ENCODE measurements around the gene LCLAT1.

The LCLAT1 gene

DNA sequence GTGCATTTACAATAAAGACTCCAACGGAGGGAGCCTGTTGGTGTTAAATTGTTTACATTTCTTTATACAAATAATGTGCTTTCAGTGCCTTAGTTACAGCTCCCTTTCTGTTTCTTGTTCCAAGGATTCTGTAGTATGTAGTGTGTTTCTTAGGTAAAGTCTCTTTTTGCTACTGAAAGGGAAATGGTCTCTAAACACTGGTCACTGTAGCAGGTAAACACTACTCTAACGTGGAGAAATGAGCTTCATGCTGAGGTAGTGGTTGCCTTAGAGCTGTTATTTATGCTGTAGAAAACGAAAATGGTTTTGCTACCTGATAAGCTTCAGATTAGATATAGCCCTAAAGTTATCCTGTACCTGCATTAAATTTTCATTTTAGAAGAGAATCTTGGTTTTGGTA, 196.6 kb downstream of the LCLAT1 start:
- DNase-seq (ENCODE audit: low read depth in 2 of 2) = no peak

DNA sequence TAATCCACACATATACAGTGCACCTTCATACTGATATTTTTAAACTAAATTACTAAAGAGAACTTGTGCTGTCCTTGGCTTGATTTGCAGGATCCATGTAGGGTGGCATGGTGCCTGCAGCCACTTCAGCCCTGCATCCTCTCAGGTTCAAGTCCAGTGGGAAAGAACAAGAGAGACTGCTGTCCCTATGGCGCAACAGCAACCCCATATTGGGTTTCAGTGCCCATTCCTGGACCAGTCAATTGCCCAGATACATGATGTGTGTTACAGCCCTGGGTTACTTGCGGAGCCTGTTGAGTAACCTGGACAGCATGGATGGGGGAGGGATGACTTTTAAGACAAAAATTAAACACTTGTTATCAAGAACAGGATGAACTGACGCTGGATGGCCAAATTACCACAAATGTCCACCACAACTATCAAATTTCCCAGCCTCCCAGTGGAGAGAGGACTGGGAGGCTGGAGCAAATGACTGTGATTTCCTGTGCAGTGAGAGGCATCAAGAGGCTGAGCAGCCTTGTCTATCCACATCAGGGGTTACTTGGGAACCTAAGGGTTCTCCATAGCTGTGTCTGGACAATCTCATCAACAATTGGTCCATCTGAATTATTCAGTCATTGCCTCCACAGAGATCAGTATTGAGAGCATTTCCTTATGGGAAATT, 198.2 kb downstream of the LCLAT1 start:
- DNase-seq (ENCODE audit: low read depth in 2 of 2) = no peak

DNA sequence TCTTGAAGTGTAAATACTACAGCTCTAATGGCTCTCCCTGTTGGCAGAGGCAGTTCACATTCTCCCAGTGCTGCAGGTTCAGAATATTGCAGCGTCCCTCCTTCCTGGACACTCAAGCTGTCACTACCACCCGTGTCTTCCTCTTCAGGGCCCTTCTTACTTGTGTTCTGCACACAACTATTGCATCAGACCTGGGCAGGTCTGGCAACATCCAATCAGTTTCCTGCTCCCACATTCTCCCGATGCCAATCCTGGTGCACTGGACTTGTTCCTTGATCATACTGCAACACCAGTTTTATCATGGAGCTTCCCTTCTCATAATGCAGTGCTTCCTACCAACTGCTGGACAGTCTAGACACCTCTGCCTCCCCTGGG, 198.7 kb downstream of the LCLAT1 start:
- DNase-seq (ENCODE audit: low read depth in 2 of 2) = no peak

DNA sequence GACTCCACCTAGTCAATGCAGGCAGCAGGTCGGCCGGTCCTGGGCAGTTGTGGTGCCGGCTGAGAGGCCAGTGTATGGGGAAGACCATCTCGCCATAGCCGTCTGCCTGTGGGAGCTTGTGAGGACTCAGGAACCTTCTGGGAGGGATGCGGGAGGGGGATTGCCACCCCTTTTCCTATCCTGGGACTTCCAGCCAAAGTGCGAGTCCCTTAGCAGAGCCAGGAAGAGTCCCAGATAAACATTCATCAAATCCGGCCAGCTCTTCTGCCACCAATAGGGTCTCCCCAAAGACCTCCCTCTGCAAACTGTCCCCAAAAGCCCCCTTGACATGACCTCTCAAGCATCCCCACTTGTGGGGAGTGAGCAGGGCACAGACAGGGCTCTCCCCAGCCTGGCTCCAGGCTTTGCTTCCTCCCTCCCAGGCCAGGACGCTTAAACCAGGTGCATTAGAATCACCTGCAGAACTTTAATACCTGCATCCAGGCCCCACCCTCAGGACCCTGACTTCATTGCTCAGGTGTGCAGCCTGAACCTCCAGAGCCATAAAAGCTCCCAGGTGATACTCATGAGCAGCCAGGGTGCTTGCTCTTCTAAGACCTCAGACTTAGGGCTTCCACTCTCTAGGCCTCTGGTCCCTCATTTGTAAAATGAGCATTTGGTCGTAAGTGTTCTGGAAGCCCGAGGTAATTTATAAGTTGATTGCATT, 200.9 kb downstream of the LCLAT1 start:
- no peak for DNase-seq (ENCODE audit: low read depth in 2 of 2)

DNA sequence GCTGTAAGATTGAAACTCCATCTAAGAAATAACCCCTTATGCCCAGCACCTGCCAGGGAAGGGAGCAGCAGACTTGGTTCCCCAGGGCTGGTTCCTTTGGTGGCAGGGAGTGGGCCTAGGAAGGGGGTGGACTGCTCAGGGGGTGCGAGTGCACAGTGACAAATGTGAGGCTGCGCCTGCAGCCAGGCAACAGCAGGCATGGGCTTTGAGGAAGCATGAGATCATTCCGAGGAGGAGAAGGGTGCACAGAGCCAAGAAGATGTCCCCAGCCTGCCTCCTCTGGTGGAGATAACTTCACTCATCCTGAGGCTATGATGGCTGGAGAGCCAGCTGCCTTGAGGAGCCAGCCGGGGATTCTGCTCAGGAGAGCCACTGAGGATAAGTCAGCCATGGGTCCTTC, 202.2 kb downstream of the LCLAT1 start:
- DNase-seq (ENCODE audit: low read depth in 2 of 2) = no peak

DNA sequence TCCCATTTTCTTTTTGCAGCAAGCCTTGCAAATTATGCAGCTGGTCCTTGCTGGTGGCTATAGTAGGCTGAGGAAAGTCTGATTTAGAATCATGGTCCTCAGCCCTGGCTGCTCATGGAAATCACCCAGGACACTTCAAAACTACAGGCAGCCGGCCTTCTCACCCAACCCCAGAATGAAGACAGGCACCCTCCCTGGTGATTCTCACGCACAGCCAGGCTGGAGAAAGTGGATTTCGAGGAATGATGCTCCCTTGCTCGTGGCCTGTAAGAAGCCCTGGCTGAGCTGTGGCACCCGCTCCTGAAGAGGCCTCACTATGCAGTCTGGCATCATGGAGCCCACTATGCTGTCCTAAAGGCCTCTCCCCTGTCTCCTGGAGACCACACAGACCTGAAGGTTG, 202.8 kb downstream of the LCLAT1 start:
- no peak for DNase-seq (ENCODE audit: low read depth in 2 of 2)

DNA sequence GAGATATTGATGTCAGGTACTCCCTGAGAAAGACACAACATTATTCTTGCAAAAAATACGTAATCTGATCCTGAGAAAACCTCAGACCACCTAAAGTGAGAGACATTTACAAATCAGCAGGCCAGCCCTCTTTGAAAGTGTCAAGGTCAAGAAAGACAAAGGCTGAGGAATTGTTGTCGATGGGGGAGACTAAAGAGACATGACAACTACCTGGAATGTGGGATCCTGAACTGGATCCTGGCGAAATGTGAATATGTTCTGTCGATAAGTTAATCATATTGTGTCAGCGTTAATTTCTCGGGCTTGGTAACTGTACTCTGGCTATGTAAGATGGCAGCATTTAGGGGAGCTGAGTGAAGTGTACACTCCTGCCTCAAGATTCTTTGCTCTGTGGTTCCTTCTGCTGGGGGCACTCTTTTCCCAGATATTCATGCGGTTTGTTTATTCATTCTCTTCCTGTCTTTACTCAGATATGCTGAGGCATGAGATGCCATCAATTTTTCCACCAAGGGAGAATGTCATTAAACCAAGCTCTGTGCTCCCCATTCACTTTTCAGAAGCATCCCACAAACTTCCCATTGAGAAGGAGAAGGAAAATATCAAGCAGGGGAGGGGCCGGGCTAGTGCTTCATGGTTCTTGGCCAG, 205.3 kb downstream of the LCLAT1 start:
- DNase-seq (ENCODE audit: low read depth in 2 of 2) = no peak

DNA sequence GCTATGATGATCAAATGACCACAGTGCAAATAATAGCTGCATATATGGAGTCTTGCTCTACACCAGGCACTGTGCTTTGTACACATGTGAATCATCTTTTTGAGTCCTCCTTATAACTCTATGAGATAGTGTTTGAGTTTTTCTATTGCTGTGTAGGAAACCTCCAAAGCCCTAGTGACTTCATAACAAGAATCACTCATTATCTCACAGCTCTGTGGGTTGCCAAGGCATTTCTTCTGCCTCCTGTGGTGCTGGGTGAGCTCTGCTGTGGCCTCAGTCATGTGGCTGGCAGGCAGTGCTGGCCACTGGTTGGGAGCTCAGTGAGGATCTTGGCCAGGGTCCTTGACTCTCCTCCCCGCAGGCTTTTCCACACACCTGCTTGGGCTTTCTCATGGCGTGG, 206.8 kb downstream of the LCLAT1 start:
- no peak for DNase-seq (ENCODE audit: low read depth in 2 of 2)

DNA sequence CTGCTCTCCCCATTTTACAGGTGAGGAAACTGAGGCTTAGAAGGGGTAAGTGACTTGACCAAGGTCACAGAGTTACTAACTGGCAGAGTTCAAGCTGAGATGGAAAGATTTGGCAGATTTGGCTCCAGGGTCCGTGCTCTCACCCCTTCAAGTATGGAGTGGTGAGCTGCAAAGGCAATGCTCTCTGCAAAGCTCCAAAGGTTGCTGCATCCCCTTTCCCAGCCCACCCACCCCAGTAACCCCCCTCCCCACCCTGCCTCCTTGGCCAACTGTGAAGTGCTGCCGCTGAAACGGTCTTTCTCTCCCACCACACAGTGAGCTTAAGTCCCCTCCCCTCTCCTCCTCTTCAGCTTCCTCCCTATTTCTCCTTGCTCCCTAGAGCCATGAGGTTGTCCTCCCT, 207.4 kb downstream of the LCLAT1 start:
- no peak for DNase-seq (ENCODE audit: low read depth in 2 of 2)

DNA sequence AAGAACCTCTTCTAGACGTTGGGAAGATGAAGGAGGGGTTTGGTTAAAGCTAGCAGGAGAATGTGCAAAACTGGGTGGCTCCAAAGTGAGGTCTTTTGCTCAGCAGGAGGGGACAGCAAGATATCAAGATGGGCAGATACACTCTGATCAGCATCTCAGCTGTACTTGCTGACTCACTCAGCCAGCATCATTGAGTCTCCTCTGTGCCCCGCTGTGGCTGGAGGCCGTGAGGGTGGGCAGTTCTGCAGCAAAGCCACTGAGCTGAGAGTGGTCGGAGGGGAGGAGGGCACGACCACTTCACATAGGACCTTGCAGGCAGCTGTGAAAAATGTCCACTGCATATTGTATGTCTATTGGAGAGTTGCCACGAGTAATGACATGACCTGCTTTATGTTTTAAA, 208.2 kb downstream of the LCLAT1 start:
- DNase-seq (ENCODE audit: low read depth in 2 of 2) = no peak

DNA sequence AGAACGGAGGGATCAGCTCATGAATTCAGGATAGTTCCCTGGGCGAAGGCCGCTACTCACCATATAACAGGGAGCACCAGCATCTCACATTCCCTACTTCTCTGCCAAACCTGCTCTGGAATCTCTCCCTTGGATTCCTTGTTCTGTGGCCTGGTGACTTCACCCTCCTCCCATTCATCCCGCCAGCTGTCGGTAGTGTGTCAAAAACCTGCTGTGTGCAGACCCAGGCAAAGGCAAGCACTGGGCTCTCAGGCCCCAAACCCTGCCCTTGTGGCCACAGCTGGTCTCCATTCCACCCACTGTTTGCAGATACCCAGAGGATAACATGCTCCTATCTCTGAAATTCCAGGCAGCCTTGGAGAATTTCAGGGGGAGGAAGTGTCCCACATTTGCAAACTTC, 208.6 kb downstream of the LCLAT1 start:
- no peak for DNase-seq (ENCODE audit: low read depth in 2 of 2)

DNA sequence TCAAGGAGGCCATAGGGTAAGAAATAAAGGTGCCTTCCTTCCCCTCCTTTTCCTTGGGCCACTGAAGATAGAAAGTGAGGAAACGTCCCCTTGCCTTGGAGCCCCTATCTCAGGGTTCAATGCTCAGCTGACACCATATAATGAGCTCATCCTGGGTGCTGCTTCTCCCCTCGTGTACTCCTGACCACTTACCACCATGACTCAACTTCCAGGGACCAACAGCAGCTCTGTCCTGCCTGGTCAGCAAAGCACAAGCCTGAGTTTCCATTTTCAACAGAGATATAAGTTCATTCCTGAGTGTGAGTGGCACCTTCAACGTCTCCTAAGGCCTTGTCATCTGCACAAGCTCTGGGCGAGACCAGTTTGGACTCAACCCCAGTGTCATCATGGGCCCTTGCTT, 209.0 kb downstream of the LCLAT1 start:
- no peak for DNase-seq (ENCODE audit: low read depth in 2 of 2)

DNA sequence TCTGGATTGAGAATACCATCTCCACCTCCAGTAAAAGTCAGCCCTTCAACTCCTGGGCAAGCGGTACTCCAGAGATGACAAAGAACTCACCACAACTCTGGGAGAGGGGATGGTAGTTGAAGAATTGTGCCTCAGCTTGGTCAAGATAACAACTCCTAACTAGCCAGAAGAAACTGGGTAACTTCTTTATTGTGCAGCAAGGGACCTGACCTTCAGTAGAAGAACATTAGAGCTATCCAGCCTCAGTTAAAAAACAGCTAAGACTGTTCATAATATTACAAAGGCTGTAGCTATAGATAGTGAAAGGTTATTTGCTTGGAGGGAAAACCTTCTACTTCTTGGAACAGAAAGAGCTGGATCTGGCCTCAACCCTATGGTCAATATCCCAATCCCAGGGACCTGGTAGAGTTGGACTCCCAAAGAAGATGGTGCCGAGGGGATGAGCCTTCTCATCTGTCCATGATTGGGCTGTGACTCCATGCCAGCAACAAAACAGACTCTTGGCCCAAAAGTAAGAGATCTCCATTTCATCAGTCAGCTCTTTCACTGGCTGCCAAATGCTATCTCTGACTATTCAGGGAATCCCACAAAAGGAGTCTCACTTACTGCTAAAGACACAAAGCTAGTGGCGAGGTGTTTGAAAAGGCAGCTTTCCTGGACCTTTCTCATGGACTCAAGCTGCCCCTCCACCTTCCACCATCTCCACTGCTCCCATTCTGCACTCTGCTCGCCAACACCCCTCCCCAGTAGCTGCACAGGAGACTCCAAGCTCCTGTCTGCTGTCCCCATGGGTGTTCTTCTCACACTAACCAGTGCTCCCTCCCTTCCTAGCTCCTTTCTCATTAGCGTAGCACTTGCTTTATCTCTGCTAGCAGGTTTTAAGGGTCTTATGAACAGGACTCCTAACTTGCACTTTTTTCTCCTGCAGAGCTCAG, 214.4 kb downstream of the LCLAT1 start:
- no peak for DNase-seq (ENCODE audit: low read depth in 2 of 2)

DNA sequence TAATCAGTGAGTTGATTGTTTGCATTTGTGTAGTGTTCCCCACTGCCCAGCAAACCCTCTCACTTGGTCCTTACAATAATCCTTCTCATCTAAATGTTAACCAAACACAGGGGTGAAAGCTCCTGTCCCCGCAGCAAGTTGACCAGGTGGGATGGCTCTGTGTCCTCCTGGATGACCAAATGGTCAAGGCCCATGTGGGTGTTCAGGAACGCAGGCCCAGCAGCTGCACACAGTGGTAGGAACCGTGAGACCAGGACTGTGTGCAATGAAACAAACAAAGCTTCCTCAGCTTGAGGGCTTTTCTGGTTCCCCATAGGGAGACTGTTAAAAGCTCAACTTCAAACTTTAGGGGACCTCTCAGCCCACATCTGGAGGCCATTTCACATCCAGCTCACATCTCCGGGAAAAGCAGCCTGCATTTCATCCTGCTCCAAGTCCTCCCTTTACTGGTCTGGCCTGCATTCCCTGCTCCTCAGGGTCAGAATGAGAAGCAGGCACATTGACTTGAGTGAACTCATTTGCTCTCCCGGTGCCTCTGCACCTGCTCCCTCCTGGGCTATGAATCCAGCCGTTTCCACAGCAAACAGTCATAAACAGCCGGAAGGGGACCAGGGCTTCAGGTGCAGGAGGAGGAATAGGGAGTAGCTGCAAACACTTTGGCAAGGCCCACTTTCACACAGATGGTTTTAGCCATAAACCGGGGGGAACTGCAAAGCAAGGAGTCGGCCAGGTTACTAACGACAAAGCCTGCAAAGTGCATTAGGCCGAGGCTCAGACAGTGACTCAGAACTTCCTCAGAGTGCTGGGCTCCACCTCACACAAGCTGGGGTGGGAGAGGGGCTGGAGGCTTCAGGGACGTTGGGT, 215.5 kb downstream of the LCLAT1 start:
- no peak for DNase-seq (ENCODE audit: low read depth in 2 of 2)

DNA sequence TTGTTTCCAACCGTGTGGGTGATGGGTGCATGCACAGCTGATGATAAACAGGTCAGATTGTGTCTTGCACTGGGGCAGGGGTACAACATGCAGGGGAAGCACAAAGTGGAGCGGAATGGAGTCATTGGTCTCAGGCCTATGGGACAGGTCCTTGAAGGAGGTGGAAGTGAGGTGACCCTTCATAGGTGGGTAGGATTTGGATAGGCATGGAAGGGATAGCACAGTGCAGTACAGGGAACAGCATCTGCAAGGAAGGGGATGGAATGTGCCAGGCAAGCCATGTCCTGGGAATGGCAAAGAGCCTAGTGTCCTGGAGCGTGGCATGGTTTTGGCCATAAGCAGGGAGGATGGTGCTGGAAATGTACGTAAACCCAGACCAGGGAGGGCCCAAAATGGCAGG, 216.3 kb downstream of the LCLAT1 start:
- DNase-seq (ENCODE audit: low read depth in 2 of 2) = no peak

DNA sequence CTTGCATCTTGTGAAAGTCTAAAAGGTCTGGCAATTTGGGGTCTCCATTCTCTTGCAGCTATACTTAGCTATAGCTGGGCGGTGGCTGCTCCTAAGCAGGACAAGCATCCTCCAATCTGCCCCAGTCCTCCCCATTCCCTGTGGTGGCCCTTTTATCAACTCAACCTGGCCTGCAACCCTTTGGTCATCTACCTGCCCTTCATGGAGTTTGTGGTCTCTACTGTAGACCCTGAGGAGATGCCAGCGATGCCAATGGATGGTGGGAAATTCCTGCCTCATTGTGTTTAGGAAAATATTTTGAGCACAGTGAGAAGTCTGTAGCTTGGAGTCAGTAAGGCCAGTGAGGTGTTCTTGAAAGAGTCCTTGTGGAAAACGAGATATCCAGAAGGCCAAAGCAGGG, 216.8 kb downstream of the LCLAT1 start:
- no peak for DNase-seq (ENCODE audit: low read depth in 2 of 2)

DNA sequence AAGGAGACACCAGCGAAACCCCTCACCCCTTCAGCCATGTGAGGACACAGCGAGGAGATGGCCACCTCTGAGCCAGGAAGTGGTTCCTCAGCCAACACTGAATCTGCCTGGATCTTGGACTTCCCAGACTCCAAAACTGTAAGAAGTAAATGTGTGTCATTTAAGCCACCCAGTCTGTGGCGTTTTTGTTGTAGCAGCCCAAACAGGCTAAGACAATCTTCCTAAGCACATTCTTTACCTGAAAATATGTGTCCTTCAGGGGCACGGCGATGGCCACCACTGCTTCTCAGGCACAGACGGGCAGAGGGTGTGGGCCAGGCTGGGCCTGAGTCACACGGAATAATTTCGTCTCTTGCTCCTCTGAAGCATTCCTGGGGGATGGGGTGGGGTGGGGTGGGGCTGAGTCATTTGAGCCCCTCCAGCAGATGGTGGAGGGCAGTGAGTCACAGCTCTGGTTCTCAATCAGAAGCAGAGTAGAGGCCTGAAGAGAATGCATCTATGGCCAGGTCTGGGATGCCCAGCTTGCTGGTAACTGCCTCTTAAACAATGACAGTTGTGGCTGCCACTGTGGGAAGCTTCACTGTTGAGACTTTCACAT, 217.8 kb downstream of the LCLAT1 start:
- no peak for DNase-seq (ENCODE audit: low read depth in 2 of 2)

DNA sequence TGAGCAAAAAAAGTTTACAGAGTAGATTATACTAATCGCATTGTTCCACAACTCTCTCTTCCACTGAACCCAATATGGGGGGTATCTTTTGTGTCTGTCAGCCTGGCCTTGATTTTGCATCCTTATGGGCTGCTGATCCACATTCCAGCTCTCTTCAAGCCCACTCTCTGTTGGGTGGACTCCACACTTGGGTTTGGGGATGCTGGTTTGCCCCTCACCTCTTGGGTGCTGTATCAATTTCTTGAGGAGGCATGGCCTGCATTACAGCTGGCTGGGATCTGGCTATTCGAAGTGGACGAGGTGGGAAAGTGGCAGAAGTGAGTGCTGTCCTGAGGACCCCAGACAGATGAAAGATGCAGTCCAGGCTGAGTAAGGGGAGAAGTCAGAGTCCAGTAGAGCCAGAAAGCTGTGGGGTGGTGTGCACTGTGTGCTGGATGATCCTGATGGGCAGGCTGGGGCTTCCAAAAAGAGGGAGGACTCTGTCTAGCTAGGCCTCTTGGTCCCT, 218.8 kb downstream of the LCLAT1 start:
- no peak for DNase-seq (ENCODE audit: low read depth in 2 of 2)

DNA sequence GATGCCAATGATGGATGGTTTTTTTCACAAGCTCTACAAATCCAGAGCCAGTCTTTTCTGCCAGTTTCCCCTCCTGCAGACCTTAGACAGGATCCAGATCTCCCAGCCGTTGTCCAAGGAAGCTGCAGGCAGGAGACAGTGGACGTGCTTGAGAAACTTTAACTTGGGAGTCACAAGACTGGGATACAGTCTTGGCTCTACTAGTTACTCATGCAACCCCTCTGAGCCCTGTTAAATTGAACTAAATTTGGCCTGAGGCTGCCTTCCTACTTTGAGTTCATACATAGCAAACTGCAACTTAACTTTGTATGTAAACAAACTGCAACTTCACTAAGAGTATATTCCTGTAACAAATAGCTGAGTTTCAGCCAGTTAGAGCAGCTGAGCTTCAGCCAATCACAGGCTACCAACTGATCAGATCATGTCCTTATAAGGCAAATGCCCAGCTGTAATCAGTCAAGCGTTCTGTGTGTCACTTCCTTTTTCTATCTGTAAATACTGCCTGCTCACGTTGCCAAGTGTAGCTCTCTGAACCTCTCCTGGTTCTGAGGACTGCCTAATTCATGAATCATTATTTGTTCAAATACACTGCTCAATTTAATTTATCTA, 219.3 kb downstream of the LCLAT1 start:
- no peak for DNase-seq (ENCODE audit: low read depth in 2 of 2)

DNA sequence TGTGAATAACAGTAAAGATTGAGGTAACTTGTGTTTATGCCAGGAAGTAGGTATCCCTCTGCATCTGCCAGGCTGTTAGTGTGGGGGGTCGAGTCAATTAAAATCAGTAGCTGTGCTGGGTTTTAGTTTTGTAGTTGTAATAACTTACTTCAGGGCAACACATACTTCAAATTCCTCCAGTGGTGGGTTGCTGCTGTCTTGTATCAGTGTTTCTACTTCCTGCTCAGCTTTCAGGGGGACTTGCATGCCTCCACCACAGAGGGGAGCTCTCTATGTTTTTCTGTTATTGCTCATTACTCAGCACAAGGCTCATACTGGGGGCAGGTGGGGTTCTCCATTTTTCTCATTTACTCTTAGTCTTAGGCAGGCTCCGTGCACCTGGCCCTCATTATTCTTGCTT, 223.4 kb downstream of the LCLAT1 start:
- no peak for DNase-seq (ENCODE audit: low read depth in 2 of 2)

Data from activated CD4-positive, alpha-beta T cell treated with anti-CD3 and anti-CD28 coated beads for 24 hours (primary cell).